T-helper 17 cell (primary cell): ENCODE measurements around the gene ZNF775. TPM values are rescaled to one million over a fixed set of nuclear protein-coding genes. Genes with fewer than 3 reads are reported as not detected.
A peak's percentile ranks its signal among the peaks of the same experiment; 100 is the strongest.

Experiments used
- ATAC-seq: fragments of 150-1000 bp; cut with Tn5 transposase; 2 replicates; pipeline ENCODE4 v1.10.0; 2021; ENCODE audit warnings: mild to moderate bottlenecking, moderate library complexity
- DNase-seq, 3 donors: peaks; one replicate each; pipeline versions ENCODE4 v3.0.0 to v3.0.0-alpha.2; 2020 to 2021
- H3K9me3 ChIP-seq: one replicate; pipeline ENCODE4 v1.7.0; 2013; ENCODE audit warnings: low read length, mild to moderate bottlenecking; ENCODE audit not compliant: control insufficient read depth, poor library complexity, severe bottlenecking
- H3K27ac Mint-ChIP-seq: one replicate; pipeline ENCODE4 v1.8.0; 2022; ENCODE audit warnings: mild to moderate bottlenecking, moderate library complexity, mixed read lengths
- H3K27me3 Mint-ChIP-seq: one replicate; pipeline ENCODE4 v1.8.0; 2022; ENCODE audit warnings: mixed read lengths
- H3K36me3 Mint-ChIP-seq: one replicate; pipeline ENCODE4 v1.8.0; 2022; ENCODE audit warnings: low read depth, mixed read lengths
- H3K4me1 Mint-ChIP-seq: one replicate; pipeline ENCODE4 v1.8.0; 2022; ENCODE audit warnings: mild to moderate bottlenecking, mixed read lengths
- H3K4me3 Mint-ChIP-seq: one replicate; pipeline ENCODE4 v1.8.0; 2022; ENCODE audit warnings: mild to moderate bottlenecking, moderate library complexity, mixed read lengths
- total RNA-seq, 4 donors: library from RNA in 2 of 4; stranded (reverse) in 2 of 4; gene quantifications; one replicate each; pipeline ENCODE4 v1.2.3 and lab custom pipeline; 2022 to 2026

Gene ZNF775
- total RNA-seq, 2 donors from 2014 or later = 1.4 to 2.1 TPM

- Mint-ChIP-seq H3K27ac (no peak overlapping the region), H3K4me3 (peak overlapping the region; percentile 25), H3K4me1 (peaks cover 5% of the 10 kb centered on the region), H3K36me3 (no peaks in the 10 kb centered on the region), H3K27me3 (peaks cover 12% of the 10 kb centered on the region)
- H3K9me3 ChIP-seq = no peaks in the 10 kb centered on the region
- DNase-seq (no peak), ATAC-seq (no peak)
These were observed 54.1 kb downstream of the ZNF775 start for GRCh38 chr7:150432915-150433892.

GRCh38 chr7:150434240-150434639 lies 55.1 kb downstream of the ZNF775 start:
- no peak for ATAC-seq
- no peak for DNase-seq
- peaks cover 12% of the 10 kb centered on the region for H3K27me3 Mint-ChIP-seq
- H3K4me3 Mint-ChIP-seq = no peak overlapping the region
- H3K4me1 Mint-ChIP-seq = peaks cover 7% of the 10 kb centered on the region
- H3K36me3 Mint-ChIP-seq = no peaks in the 10 kb centered on the region
- no peaks in the 10 kb centered on the region for H3K9me3 ChIP-seq
- H3K27ac Mint-ChIP-seq = no peak overlapping the region

- peaks cover 7% of the 10 kb centered on the region for H3K27me3 Mint-ChIP-seq
- ATAC-seq (no peak), DNase-seq (no peak)
- peaks cover 10% of the 10 kb centered on the region for H3K4me1 Mint-ChIP-seq
- no peaks in the 10 kb centered on the region for H3K36me3 Mint-ChIP-seq
- H3K4me3 Mint-ChIP-seq = no peak overlapping the region
- peak overlapping the region; percentile 3 for H3K27ac Mint-ChIP-seq
- H3K9me3 ChIP-seq = no peaks in the 10 kb centered on the region
These were observed 55.9 kb downstream of the ZNF775 start for GRCh38 chr7:150435047-150435389.

- Mint-ChIP-seq H3K27me3 (peaks cover 6% of the 10 kb centered on the region), H3K4me1 (peaks cover 14% of the 10 kb centered on the region), H3K36me3 (no peaks in the 10 kb centered on the region), H3K4me3 (no peak overlapping the region), H3K27ac (peak overlapping the region; percentile 3)
- peak; percentile 72 for ATAC-seq
- H3K9me3 ChIP-seq = no peaks in the 10 kb centered on the region
- no peak for DNase-seq
These were observed 56.4 kb downstream of the ZNF775 start for GRCh38 chr7:150435390-150436073.

GRCh38 chr7:150439967-150440366 lies 60.8 kb downstream of the ZNF775 start:
- no peaks in the 10 kb centered on the region for H3K27me3 Mint-ChIP-seq
- H3K4me1 Mint-ChIP-seq = peaks cover 11% of the 10 kb centered on the region
- ATAC-seq = no peak
- H3K27ac Mint-ChIP-seq = no peak overlapping the region
- no peaks in the 10 kb centered on the region for H3K36me3 Mint-ChIP-seq
- no peak for DNase-seq
- no peaks in the 10 kb centered on the region for H3K9me3 ChIP-seq
- no peak overlapping the region for H3K4me3 Mint-ChIP-seq

- no peak overlapping the region for H3K4me3 Mint-ChIP-seq
- no peaks in the 10 kb centered on the region for H3K9me3 ChIP-seq
- peaks cover 16% of the 10 kb centered on the region for H3K4me1 Mint-ChIP-seq
- no peak overlapping the region for H3K27ac Mint-ChIP-seq
- DNase-seq (no peak), ATAC-seq (no peak)
- no peaks in the 10 kb centered on the region for H3K36me3 Mint-ChIP-seq
- no peaks in the 10 kb centered on the region for H3K27me3 Mint-ChIP-seq
These were observed 62.4 kb downstream of the ZNF775 start for GRCh38 chr7:150441524-150441923.

- DNase-seq (no peak), ATAC-seq (no peak)
- no peak overlapping the region for H3K27ac Mint-ChIP-seq
- peaks cover 21% of the 10 kb centered on the region for H3K4me1 Mint-ChIP-seq
- H3K9me3 ChIP-seq = no peaks in the 10 kb centered on the region
- H3K4me3 Mint-ChIP-seq = no peak overlapping the region
- H3K36me3 Mint-ChIP-seq = no peaks in the 10 kb centered on the region
- no peaks in the 10 kb centered on the region for H3K27me3 Mint-ChIP-seq
These were observed 63.7 kb downstream of the ZNF775 start for GRCh38 chr7:150442811-150443210.

GRCh38 chr7:150443793-150444540 lies 64.8 kb downstream of the ZNF775 start:
- DNase-seq (no peak), ATAC-seq (no peak)
- no peaks in the 10 kb centered on the region for H3K27me3 Mint-ChIP-seq
- H3K9me3 ChIP-seq = no peaks in the 10 kb centered on the region
- no peak overlapping the region for H3K4me3 Mint-ChIP-seq
- no peak overlapping the region for H3K27ac Mint-ChIP-seq
- no peaks in the 10 kb centered on the region for H3K36me3 Mint-ChIP-seq
- peaks cover 29% of the 10 kb centered on the region for H3K4me1 Mint-ChIP-seq

GRCh38 chr7:150444674-150445365 lies 65.7 kb downstream of the ZNF775 start:
- DNase-seq = no peak
- H3K27ac Mint-ChIP-seq = no peak overlapping the region

GRCh38 chr7:150446288-150446938 lies 67.3 kb downstream of the ZNF775 start:
- DNase-seq (no peak), ATAC-seq (no peak)
- peaks cover 42% of the 10 kb centered on the region for H3K4me1 Mint-ChIP-seq

More at GRCh38 chr7:150444674-150445365, 65.7 kb downstream of the ZNF775 start:
- no peaks in the 10 kb centered on the region for H3K27me3 Mint-ChIP-seq
- peaks cover 35% of the 10 kb centered on the region for H3K4me1 Mint-ChIP-seq
- no peaks in the 10 kb centered on the region for H3K36me3 Mint-ChIP-seq
- H3K4me3 Mint-ChIP-seq = no peak overlapping the region
- no peak for ATAC-seq
- H3K9me3 ChIP-seq = no peaks in the 10 kb centered on the region

More at GRCh38 chr7:150446288-150446938, 67.3 kb downstream of the ZNF775 start:
- no peaks in the 10 kb centered on the region for H3K27me3 Mint-ChIP-seq
- H3K27ac Mint-ChIP-seq = peak overlapping the region; percentile 100
- no peaks in the 10 kb centered on the region for H3K9me3 ChIP-seq
- H3K4me3 Mint-ChIP-seq = peak overlapping the region; percentile 70
- H3K36me3 Mint-ChIP-seq = peaks cover 4% of the 10 kb centered on the region
